AG08396 (cell line): ENCODE data around the gene SERHL2.
"Not testable (repeated sequence)": the region's sequence is repeated elsewhere in the genome, so short reads cannot be mapped to it uniquely, and the experiment has no call there.

ENCODE experiments used
- DNase-seq: peaks from one replicate; pipeline ENCODE4 v3.0.0; 2012; ENCODE audit warnings: low spot score, mixed read lengths

Gene SERHL2

GRCh38 chr22:42536166-42536565 is 17.6 kb upstream of the SERHL2 start:
- DNase-seq = no peak

GRCh38 chr22:42536634-42537033 is 17.1 kb upstream of the SERHL2 start:
- not testable (repeated sequence) for DNase-seq

- not testable (repeated sequence) for DNase-seq
These were observed 16.4 kb upstream of the SERHL2 start for GRCh38 chr22:42537199-42537831.

- not testable (repeated sequence) for DNase-seq
These were observed 14.5 kb upstream of the SERHL2 start for GRCh38 chr22:42539236-42539771.

- no peak for DNase-seq
These were observed 9.1 kb upstream of the SERHL2 start for GRCh38 chr22:42544686-42545085.

GRCh38 chr22:42547562-42547961 is 6.2 kb upstream of the SERHL2 start:
- no peak for DNase-seq

- not testable (repeated sequence) for DNase-seq
These were observed 5.6 kb upstream of the SERHL2 start for GRCh38 chr22:42548126-42548525.

- no peak for DNase-seq
These were observed 5.0 kb upstream of the SERHL2 start for GRCh38 chr22:42548597-42549330.

GRCh38 chr22:42549331-42550060 is 4.3 kb upstream of the SERHL2 start:
- DNase-seq = no peak

GRCh38 chr22:42552294-42552647 is 1.5 kb upstream of the SERHL2 start:
- DNase-seq = not testable (repeated sequence)

GRCh38 chr22:42560381-42560780 is 6.6 kb downstream of the SERHL2 start:
- DNase-seq = no peak

GRCh38 chr22:42560781-42561180 is 7.0 kb downstream of the SERHL2 start:
- DNase-seq = no peak

GRCh38 chr22:42561856-42562255 is 8.1 kb downstream of the SERHL2 start:
- DNase-seq = no peak

- DNase-seq = no peak
These were observed 8.5 kb downstream of the SERHL2 start for GRCh38 chr22:42562279-42562678.

GRCh38 chr22:42562684-42563083 is 8.9 kb downstream of the SERHL2 start:
- DNase-seq = no peak

GRCh38 chr22:42563943-42564342 is 10.2 kb downstream of the SERHL2 start:
- not testable (repeated sequence) for DNase-seq

GRCh38 chr22:42564699-42565098 is 10.9 kb downstream of the SERHL2 start:
- DNase-seq = no peak

GRCh38 chr22:42565956-42566355 is 12.2 kb downstream of the SERHL2 start:
- no peak for DNase-seq

GRCh38 chr22:42567950-42568349 is 14.2 kb downstream of the SERHL2 start:
- DNase-seq = not testable (repeated sequence)

GRCh38 chr22:42570580-42570979 is 16.8 kb downstream of the SERHL2 start:
- DNase-seq = not testable (repeated sequence)

GRCh38 chr22:42571068-42571467 is 17.3 kb downstream of the SERHL2 start:
- DNase-seq = not testable (repeated sequence)

GRCh38 chr22:42574046-42574445 is 20.3 kb downstream of the SERHL2 start:
- not testable (repeated sequence) for DNase-seq

GRCh38 chr22:42574468-42574867 is 20.7 kb downstream of the SERHL2 start:
- not testable (repeated sequence) for DNase-seq
